COLO668 (cell line): ENCODE results near the gene TOP3A.
A peak's percentile ranks its signal among the peaks of the same experiment; 100 is the strongest.
"Not testable (repeated sequence)": the region's sequence is repeated elsewhere in the genome, so short reads cannot be mapped to it uniquely, and the experiment has no call there.

Source experiments
- DNase-seq: peaks from one replicate; lab custom pipeline; 2025; ENCODE audit not compliant: unreplicated experiment; lab: John Stamatoyannopoulos, UW

Gene TOP3A

GRCh38 chr17:18314731-18315561 lies at the start of gene TOP3A, which contains the start of gene SMCR8:
TOP3A (minus strand) TSS chr17:18314994; CDS start chr17:18314778, 216 bp downstream.
SMCR8 (plus strand) TSS chr17:18315293; CDS start chr17:18315790, 497 bp downstream.
- DNase-seq = peak; percentile 92

GRCh38 chr17:18364166-18364565 lies 49.4 kb upstream of the TOP3A start:
- DNase-seq = no peak

- DNase-seq = peak; percentile 92
Observed at GRCh38 chr17:18363101-18364049, 48.6 kb upstream of the TOP3A start, which contains the start of gene SHMT1. SHMT1 (minus strand) TSS chr17:18363550; CDS start chr17:18355981, 7,569 bp downstream.

- peak; percentile 11 for DNase-seq
Observed at GRCh38 chr17:18362698-18363100, 47.9 kb upstream of the TOP3A start.

- no peak for DNase-seq
Observed at GRCh38 chr17:18361837-18362697, 47.3 kb upstream of the TOP3A start.

GRCh38 chr17:18360518-18360917 lies 45.7 kb upstream of the TOP3A start:
- no peak for DNase-seq

GRCh38 chr17:18356624-18357023 lies 41.8 kb upstream of the TOP3A start:
- DNase-seq = no peak

- no peak for DNase-seq
Observed at GRCh38 chr17:18353541-18353940, 38.7 kb upstream of the TOP3A start.

- DNase-seq = no peak
Observed at GRCh38 chr17:18344021-18344420, 29.2 kb upstream of the TOP3A start.

- DNase-seq = no peak
Observed at GRCh38 chr17:18339933-18340332, 25.1 kb upstream of the TOP3A start.

- not testable (repeated sequence) for DNase-seq
Observed at GRCh38 chr17:18338158-18338557, 23.4 kb upstream of the TOP3A start.

GRCh38 chr17:18332909-18333489 lies 18.2 kb upstream of the TOP3A start:
- DNase-seq = no peak

- DNase-seq = no peak
Observed at GRCh38 chr17:18331879-18332278, 17.1 kb upstream of the TOP3A start.

GRCh38 chr17:18328643-18329204 lies 13.9 kb upstream of the TOP3A start:
- no peak for DNase-seq

GRCh38 chr17:18327556-18327955 lies 12.8 kb upstream of the TOP3A start:
- no peak for DNase-seq

GRCh38 chr17:18327093-18327492 lies 12.3 kb upstream of the TOP3A start:
- DNase-seq = no peak

- DNase-seq = no peak
Observed at GRCh38 chr17:18326572-18326971, 11.8 kb upstream of the TOP3A start.

- no peak for DNase-seq
Observed at GRCh38 chr17:18326039-18326438, 11.2 kb upstream of the TOP3A start.

GRCh38 chr17:18324140-18325050 lies 9.6 kb upstream of the TOP3A start:
- no peak for DNase-seq
